Transverse colon (tissue), 4 donors: ENCODE data around the gene ILF2. TPM values are rescaled to one million over a fixed set of nuclear protein-coding genes. Genes with fewer than 3 reads are reported as not detected.

Source experiments
- DNase-seq: peaks from one replicate; pipeline ENCODE4 v3.0.0-alpha.2; 2019
- H3K27ac ChIP-seq, 4 donors: fragments of 200-600 bp; sonication (generic); 2 replicates each; pipeline ENCODE4 v1.5.1; 2016 to 2018; ENCODE audit warnings: inconsistent platforms in 4 of 4
- H3K27me3 ChIP-seq: fragments of 200-600 bp; sonication (generic); 2 replicates; pipeline ENCODE4 v1.5.1; 2017; ENCODE audit warnings: inconsistent platforms
- H3K36me3 ChIP-seq, 4 donors: fragments of 200-600 bp; sonication (generic); 2 replicates each; pipeline ENCODE4 v1.5.1; 2017 to 2019; ENCODE audit warnings: inconsistent platforms in 4 of 4
- H3K4me1 ChIP-seq, 4 donors: fragments of 200-600 bp; sonication (generic); 2 replicates each; pipeline ENCODE4 v1.5.1; 2017 to 2020; ENCODE audit warnings: inconsistent platforms in 4 of 4
- H3K4me3 ChIP-seq, 4 donors: fragments of 200-600 bp; sonication (generic); 1 replicate in 1 of 4; 2 replicates in 3 of 4; pipeline versions ENCODE4 v1.5.1 to v1.6.1; 2017 to 2019; ENCODE audit warnings: inconsistent platforms in 4 of 4
- H3K9me3 ChIP-seq, 2 donors: fragments of 200-600 bp; sonication (generic); 2 replicates each; pipeline ENCODE4 v1.5.1; 2017 to 2019; ENCODE audit warnings: inconsistent platforms in 2 of 2
- EP300 ChIP-seq: sonication (generic); formaldehyde crosslinking; IDR thresholded peaks from one replicate; pipeline ENCODE4 v1.6.1; 2017; ENCODE audit warnings: antibody characterized with exemption, low read depth
- POLR2A ChIP-seq: fragments of 450-650 bp; IDR thresholded peaks from one replicate; pipeline ENCODE4 v1.6.1; 2016; ENCODE audit warnings: antibody characterized with exemption, mild to moderate bottlenecking, moderate library complexity
- POLR2AphosphoS5 ChIP-seq, 3 donors: sonication (generic); formaldehyde crosslinking; IDR thresholded peaks; one replicate each; pipeline ENCODE4 v1.6.1; 2016; ENCODE audit warnings: antibody characterized with exemption in 3 of 3
- WGBS, 2 donors: methylation state at CpG; one replicate each; pipeline ENCODE4 v1.1.5; 2018; ENCODE audit warnings: low coverage in 1 of 2; 5-methylcytosine and 5-hydroxymethylcytosine counted together
- in situ Hi-C, 4 donors: fragments of 200-750 bp; cut with MboI; loops; one replicate each; pipeline versions ENCODE4 v1.15.0 to v1.15.1; 2017; ENCODE audit warnings: low sequenced_read_pairs in 3 of 4, low pct_ligation_motif_present in 1 of 4, low pct_unique_long_range_greater_than_20kb in 1 of 4
- intact Hi-C: fragments of 100-400 bp; cut with DNase I; formaldehyde crosslinking; loops from one replicate; pipeline ENCODE4 v1.15.1; 2023; ENCODE audit warnings: low total_unique reads
- total RNA-seq, 4 donors: library from RNA; depleted of rRNA; stranded (reverse); fragments of >200 nt; gene quantifications; one replicate each; pipeline ENCODE4 v1.1.0, GENCODE V29; 2016
- TF ChIP-seq, protein P1 (sequence below), 5 experiments: fragments of 200-600 bp in 3 of 5; fragments of 450-650 bp in 2 of 5; sonication (generic) in 3 of 5; IDR thresholded peaks; 1 replicate in 2 of 5; 2 replicates in 3 of 5; pipeline ENCODE4 v1.5.1; 2016 to 2017; ENCODE audit warnings: antibody characterized with exemption in 5 of 5, inconsistent platforms in 3 of 5, mild to moderate bottlenecking in 2 of 5, moderate library complexity in 1 of 5

Gene ILF2
- total RNA-seq, 4 donors from 2014 or later, result 16.5 to 102 (median 66.5) TPM

DNA sequence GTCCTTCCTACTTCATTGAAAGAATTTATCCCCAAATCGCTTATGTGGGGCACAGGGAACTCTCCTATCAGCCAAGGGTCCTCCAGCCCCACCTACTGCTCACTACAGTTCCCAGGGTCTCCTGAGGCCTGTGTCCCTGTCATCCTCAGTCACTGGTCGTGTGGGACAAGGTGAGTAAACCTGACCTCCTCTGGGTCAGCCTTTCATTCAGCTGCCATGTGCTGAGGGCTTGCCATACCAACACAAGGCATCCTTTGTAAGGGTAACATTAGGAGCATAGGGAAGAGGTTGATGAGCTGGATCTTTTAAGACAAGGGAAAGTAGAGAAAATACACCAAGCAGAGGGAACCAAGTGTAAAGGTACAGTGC lies 23.5 kb downstream of the ILF2 start:
- in situ Hi-C loops (no loop called here), intact Hi-C loops (no loop called here)
- H3K9me3 ChIP-seq, result no peaks in the 10 kb centered on the region
- DNase-seq, result no peak
- peaks cover 0 to 40% (median 18%) of the 10 kb centered on the region in 4 donors for H3K36me3 ChIP-seq
- peaks cover 0 to 5% (median under 1%) of the 10 kb centered on the region in 4 donors for H3K4me1 ChIP-seq
- H3K27ac ChIP-seq, result no peak overlapping the region
- H3K4me3 ChIP-seq, result no peak overlapping the region
- TF ChIP-seq POLR2AphosphoS5 (IDR thresholded peaks at IDR 0.05) (peak in 2 of 3 donors; percentile 5 to 42), POLR2A (no peak)
- no peaks in the 10 kb centered on the region for H3K27me3 ChIP-seq
- WGBS, 2 donors, result 57 to 73% methylated on average over 2 of the region's 2 CpGs

DNA sequence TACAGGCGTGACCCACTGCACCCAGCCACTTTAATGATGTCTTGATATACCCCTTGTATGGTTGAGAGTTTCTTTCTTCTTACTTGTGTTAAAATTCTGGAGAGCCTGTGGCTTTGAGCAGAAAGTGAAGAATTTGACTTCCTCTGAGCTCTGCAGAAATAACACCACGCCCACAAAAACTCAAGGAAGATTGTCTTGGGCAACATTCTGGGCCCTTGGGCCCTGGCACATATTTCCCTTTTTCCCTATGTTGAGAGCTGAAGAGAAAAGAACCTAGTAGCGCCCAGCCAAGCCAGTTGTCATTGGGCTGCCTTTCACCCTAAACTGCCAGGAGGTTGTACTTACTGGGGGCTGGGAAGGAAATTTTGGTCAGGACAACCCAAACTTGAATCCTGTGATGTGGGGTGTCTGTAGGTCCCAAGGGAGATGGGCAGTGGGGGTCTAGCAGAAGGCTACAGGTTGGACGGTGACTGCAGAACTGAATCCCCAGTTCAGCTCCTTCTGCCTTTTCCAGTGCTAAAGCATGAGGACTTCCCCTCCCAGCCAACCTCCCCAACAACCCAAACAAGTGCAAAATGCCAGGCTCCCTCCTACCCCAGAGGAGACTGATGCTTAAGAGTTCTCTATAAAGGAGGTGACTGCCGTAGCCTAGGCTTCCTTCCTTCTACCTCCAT lies 24.0 kb downstream of the ILF2 start:
- Histone ChIP-seq H3K36me3 (peaks cover 2 to 45% (median 21%) of the 10 kb centered on the region in 4 donors), H3K4me1 (peaks cover 0 to 5% (median 0%) of the 10 kb centered on the region in 4 donors), H3K27me3 (no peaks in the 10 kb centered on the region), H3K9me3 (no peaks in the 10 kb centered on the region), H3K27ac (no peak overlapping the region), H3K4me3 (no peak overlapping the region)
- intact Hi-C loops (no loop called here), in situ Hi-C loops (no loop called here)
- TF ChIP-seq, protein P1, sequence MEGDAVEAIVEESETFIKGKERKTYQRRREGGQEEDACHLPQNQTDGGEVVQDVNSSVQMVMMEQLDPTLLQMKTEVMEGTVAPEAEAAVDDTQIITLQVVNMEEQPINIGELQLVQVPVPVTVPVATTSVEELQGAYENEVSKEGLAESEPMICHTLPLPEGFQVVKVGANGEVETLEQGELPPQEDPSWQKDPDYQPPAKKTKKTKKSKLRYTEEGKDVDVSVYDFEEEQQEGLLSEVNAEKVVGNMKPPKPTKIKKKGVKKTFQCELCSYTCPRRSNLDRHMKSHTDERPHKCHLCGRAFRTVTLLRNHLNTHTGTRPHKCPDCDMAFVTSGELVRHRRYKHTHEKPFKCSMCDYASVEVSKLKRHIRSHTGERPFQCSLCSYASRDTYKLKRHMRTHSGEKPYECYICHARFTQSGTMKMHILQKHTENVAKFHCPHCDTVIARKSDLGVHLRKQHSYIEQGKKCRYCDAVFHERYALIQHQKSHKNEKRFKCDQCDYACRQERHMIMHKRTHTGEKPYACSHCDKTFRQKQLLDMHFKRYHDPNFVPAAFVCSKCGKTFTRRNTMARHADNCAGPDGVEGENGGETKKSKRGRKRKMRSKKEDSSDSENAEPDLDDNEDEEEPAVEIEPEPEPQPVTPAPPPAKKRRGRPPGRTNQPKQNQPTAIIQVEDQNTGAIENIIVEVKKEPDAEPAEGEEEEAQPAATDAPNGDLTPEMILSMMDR (IDR thresholded peaks at IDR 0.05), result no peak
- TF ChIP-seq POLR2A (no peak), POLR2AphosphoS5 (IDR thresholded peaks at IDR 0.05) (no peak), EP300 (no peak)
- WGBS, 2 donors, result 86 to 93% methylated on average over 2 to 5 of the region's 5 CpGs
- DNase-seq, result no peak

DNA sequence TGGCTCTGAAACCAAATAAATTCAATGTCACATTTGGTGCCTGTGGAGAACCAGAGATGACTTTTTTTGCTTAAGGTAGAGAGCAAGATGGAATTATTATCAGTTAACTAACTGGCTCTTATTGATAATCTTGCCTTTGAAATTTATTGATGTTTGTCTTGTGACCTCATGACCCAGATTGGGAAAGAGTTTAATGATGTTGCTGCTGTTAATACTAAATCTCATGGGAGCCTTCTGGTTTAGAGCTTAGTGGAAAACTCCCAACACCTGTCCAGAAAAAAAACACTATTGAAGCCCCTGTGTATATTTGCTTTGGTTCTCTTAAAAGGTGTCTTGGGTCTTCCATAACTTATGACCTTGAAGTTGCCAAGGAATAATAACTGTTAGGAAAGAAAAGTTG lies 27.0 kb downstream of the ILF2 start:
- DNase-seq, result no peak
- H3K9me3 ChIP-seq, result no peaks in the 10 kb centered on the region
- peaks cover 0 to 5% (median 0%) of the 10 kb centered on the region in 4 donors for H3K4me1 ChIP-seq
- no peaks in the 10 kb centered on the region for H3K27me3 ChIP-seq
- TF ChIP-seq EP300 (no peak), POLR2A (no peak), POLR2AphosphoS5 (IDR thresholded peaks at IDR 0.05) (no peak)
- TF ChIP-seq, protein P1 (IDR thresholded peaks at IDR 0.05), result no peak
- H3K4me3 ChIP-seq, result no peak overlapping the region
- in situ Hi-C loops (no loop called here), intact Hi-C loops (no loop called here)
- H3K36me3 ChIP-seq, result peaks cover 2 to 74% (median 35%) of the 10 kb centered on the region in 4 donors
- H3K27ac ChIP-seq, result no peak overlapping the region

DNA sequence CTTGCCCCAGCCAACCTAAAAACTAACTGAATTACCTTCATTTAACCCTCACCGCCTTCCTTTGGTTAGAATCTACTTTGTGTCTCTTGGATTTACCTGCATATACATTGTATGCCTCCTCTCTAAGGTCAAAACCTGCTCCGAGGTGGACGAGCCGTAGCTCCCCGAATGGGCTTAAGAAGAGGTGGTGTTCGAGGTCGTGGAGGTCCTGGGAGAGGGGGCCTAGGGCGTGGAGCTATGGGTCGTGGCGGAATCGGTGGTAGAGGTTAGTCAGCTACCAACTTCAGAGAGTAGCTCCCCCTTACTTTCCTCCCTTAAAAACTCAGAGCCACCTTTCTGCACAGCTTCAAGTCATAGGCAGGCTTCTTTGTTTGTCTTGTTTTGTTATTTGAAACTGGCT lies 27.7 kb downstream of the ILF2 start:
- in situ Hi-C loops (no loop called here), intact Hi-C loops (no loop called here)
- DNase-seq, result no peak
- H3K4me3 ChIP-seq, result no peak overlapping the region
- peaks cover 2 to 81% (median 39%) of the 10 kb centered on the region in 4 donors for H3K36me3 ChIP-seq
- no peak overlapping the region for H3K27ac ChIP-seq
- H3K4me1 ChIP-seq, result peaks cover 0 to 8% (median 2%) of the 10 kb centered on the region in 4 donors
- TF ChIP-seq EP300 (no peak), POLR2AphosphoS5 (IDR thresholded peaks at IDR 0.05) (no peak), POLR2A (no peak)
- TF ChIP-seq, protein P1 (IDR thresholded peaks at IDR 0.05), result no peak
- WGBS, 2 donors, result 89 to 100% methylated on average over 1 to 11 of the region's 11 CpGs
- no peaks in the 10 kb centered on the region for H3K27me3 ChIP-seq
- no peaks in the 10 kb centered on the region for H3K9me3 ChIP-seq
